ENCODE data around the gene ERRFI1. TPM values are rescaled to one million over a fixed set of nuclear protein-coding genes. Genes with fewer than 3 reads are reported as not detected.

ERRFI1 gene
- total RNA-seq, 4 donors from 2014 or later = 184 to 310 (median 254) TPM

- TF ChIP-seq CTCF (IDR thresholded peaks at IDR 0.05; ENCODE audit: low read depth) = no peak
These were observed 401 bp downstream of the ERRFI1 start for GRCh38 chr1:8025671-8026144.

- no peak for TF ChIP-seq CTCF (IDR thresholded peaks at IDR 0.05; ENCODE audit: low read depth)
These were observed 943 bp downstream of the ERRFI1 start for GRCh38 chr1:8025061-8025670.

DNA sequence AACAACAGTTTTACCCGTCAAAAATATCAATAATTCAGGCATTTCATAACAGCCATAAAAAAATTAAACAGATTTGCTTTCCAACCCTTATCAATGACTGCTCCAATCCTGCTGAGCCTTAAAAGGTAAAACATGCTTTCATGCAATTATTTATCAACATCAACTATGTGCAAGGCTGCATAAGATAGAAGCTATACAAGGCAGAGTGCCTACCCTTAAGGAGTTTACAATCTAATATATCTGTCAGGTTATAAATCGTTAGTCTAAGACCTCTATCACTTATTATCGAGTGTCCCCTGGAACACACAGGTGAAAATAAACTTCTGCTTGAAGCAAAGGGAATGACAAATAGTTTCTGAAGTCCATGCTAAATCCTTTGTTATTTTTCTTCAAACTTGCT lies 1.8 kb downstream of the ERRFI1 start:
- TF ChIP-seq CTCF (IDR thresholded peaks at IDR 0.05; ENCODE audit: low read depth) = no peak

GRCh38 chr1:8023995-8024313 lies 2.2 kb downstream of the ERRFI1 start:
- TF ChIP-seq CTCF (IDR thresholded peaks at IDR 0.05; ENCODE audit: low read depth) = no peak

DNA sequence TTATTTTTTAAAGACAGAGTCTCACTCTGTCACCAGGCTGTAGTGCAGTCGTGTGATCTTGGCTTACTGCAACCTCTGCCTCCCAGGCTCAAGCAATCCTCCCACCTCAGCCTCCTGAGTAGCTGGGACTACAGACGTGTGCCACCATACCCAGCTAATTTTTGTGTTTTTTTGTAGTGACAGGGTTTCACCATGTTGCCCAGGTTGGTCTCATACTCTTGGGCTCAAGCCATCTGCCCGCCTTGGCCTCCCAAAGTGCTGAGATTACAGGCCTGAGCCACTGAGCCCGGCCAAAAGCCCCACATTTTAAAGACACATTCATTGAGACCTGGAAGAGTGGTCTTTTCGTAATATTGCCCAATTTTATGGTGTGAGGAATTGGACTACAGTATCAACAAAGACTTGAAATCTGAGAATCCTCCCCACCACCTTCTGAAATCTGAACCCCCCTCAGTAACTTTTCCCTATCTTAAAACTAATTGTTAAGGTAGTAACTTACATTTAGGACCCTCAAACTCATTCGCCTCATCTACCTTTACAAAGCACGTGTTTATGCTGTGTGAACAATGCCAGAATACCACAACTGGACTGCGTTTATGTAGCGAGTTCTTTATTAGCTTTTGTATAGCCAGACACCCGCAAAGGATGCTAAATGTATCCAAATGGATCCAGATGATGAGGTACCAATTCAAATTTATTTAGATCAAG lies 2.7 kb downstream of the ERRFI1 start:
- TF ChIP-seq CTCF (IDR thresholded peaks at IDR 0.05; ENCODE audit: low read depth) = no peak

- TF ChIP-seq CTCF (IDR thresholded peaks at IDR 0.05; ENCODE audit: low read depth) = no peak
These were observed 3.5 kb downstream of the ERRFI1 start for GRCh38 chr1:8022395-8023286.

Measured in subcutaneous adipose tissue (tissue), 4 donors.